Measurements from ENCODE around the gene ANO7. TPM values are rescaled to one million over a fixed set of nuclear protein-coding genes. Genes with fewer than 3 reads are reported as not detected.

The ANO7 gene
- total RNA-seq, 1 donor from 2014 or later: 1.2 TPM

GRCh38 chr2:241268306-241268705 is 79.8 kb downstream of the ANO7 start:
- ATAC-seq (ENCODE audit: low read depth): no peak
- TF ChIP-seq CTCF (IDR thresholded peaks at IDR 0.05): no peak
- Mint-ChIP-seq H3K4me3 (no peak overlapping the region), H3K36me3 (ENCODE audit: low read depth) (peaks cover 50% of the 10 kb centered on the region), H3K27me3 (no peaks in the 10 kb centered on the region), H3K4me1 (peaks cover 28% of the 10 kb centered on the region), H3K9me3 (no peaks in the 10 kb centered on the region), H3K27ac (no peak overlapping the region)
- DNase-seq: no peak
- ChIA-PET POLR2A (no interaction called here), CTCF (no interaction called here)
- intact Hi-C loops (cut with micrococcal nuclease): no loop called here

- no peaks in the 10 kb centered on the region for H3K27me3 Mint-ChIP-seq
- no peak for TF ChIP-seq CTCF (IDR thresholded peaks at IDR 0.05)
- intact Hi-C loops (cut with micrococcal nuclease): no loop called here
- H3K36me3 Mint-ChIP-seq (ENCODE audit: low read depth): peaks cover 45% of the 10 kb centered on the region
- no peak overlapping the region for H3K27ac Mint-ChIP-seq
- no peak for ATAC-seq (ENCODE audit: low read depth)
- H3K4me3 Mint-ChIP-seq: no peak overlapping the region
- H3K4me1 Mint-ChIP-seq: peaks cover 32% of the 10 kb centered on the region
- no peaks in the 10 kb centered on the region for H3K9me3 Mint-ChIP-seq
- DNase-seq: no peak
- ChIA-PET POLR2A (no interaction called here), CTCF (no interaction called here)
Measured at GRCh38 chr2:241268716-241269445, 80.4 kb downstream of the ANO7 start.

- Mint-ChIP-seq H3K36me3 (ENCODE audit: low read depth) (peaks cover 38% of the 10 kb centered on the region), H3K4me1 (peaks cover 36% of the 10 kb centered on the region), H3K27ac (no peak overlapping the region), H3K27me3 (no peaks in the 10 kb centered on the region), H3K9me3 (no peaks in the 10 kb centered on the region), H3K4me3 (no peak overlapping the region)
- no peak for TF ChIP-seq CTCF (IDR thresholded peaks at IDR 0.05)
- ATAC-seq (ENCODE audit: low read depth): no peak
- CTCF ChIA-PET: no interaction called here
- no peak for DNase-seq
- POLR2A ChIA-PET: no interaction called here
- intact Hi-C loops (cut with micrococcal nuclease): loop anchor here (5.0 to 10.0 kb wide), 3 partner anchors 87 to 345 kb away; partner anchors contain the start of gene FARP2
Measured at GRCh38 chr2:241269707-241270520, 81.4 kb downstream of the ANO7 start.

GRCh38 chr2:241270531-241270930 is 82.1 kb downstream of the ANO7 start:
- no peak for TF ChIP-seq CTCF (IDR thresholded peaks at IDR 0.05)
- no peaks in the 10 kb centered on the region for H3K27me3 Mint-ChIP-seq
- H3K36me3 Mint-ChIP-seq (ENCODE audit: low read depth): peaks cover 34% of the 10 kb centered on the region
- DNase-seq (no peak), ATAC-seq (ENCODE audit: low read depth) (no peak)
- ChIA-PET CTCF (no interaction called here), POLR2A (no interaction called here)
- no peak overlapping the region for H3K27ac Mint-ChIP-seq
- intact Hi-C loops (cut with micrococcal nuclease): loop anchor here (5.0 to 10.0 kb wide), 3 partner anchors 87 to 344 kb away; partner anchors contain the start of gene FARP2
- peaks cover 4% of the 10 kb centered on the region for H3K9me3 Mint-ChIP-seq
- peak overlapping the region; percentile 94 for H3K4me3 Mint-ChIP-seq
- peaks cover 36% of the 10 kb centered on the region for H3K4me1 Mint-ChIP-seq

- Mint-ChIP-seq H3K4me3 (peak overlapping the region; percentile 94), H3K27me3 (no peaks in the 10 kb centered on the region), H3K36me3 (ENCODE audit: low read depth) (peaks cover 24% of the 10 kb centered on the region), H3K27ac (peak overlapping the region; percentile 89), H3K9me3 (peaks cover 4% of the 10 kb centered on the region), H3K4me1 (peaks cover 36% of the 10 kb centered on the region)
- POLR2A ChIA-PET: interaction anchor here (1.0 to 1.1 kb wide), 2 partner anchors 43 to 45 kb away, joined by 6 read pairs; no protein-coding TSS in a partner anchor
- ATAC-seq (ENCODE audit: low read depth) (peak; percentile 70), DNase-seq (peak; percentile 52)
- intact Hi-C loops (cut with micrococcal nuclease): loop anchor here (1.0 to 10.0 kb wide), 6 partner anchors 43 to 343 kb away; partner anchors contain the start of genes FARP2, HDLBP, SEPTIN2 and STK25
- CTCF ChIA-PET: no interaction called here
- no peak for TF ChIP-seq CTCF (IDR thresholded peaks at IDR 0.05)
Measured at GRCh38 chr2:241271706-241272302, 83.3 kb downstream of the ANO7 start.

Data from activated B cell treated with CpG ODN at 0.5 μM for 24 hours (primary cell).